Stimulated activated naive B cell treated with anti-CD40 and anti-IgM and Interleukin-4, amounts not matched to agents 10 μg/mL and 1 μg/mL and 100 μg/mL, for 72 hours (primary cell): ENCODE results near the gene DMXL1.
A peak's percentile ranks its signal among the peaks of the same experiment; 100 is the strongest.
"Not testable (repeated sequence)": the region's sequence is repeated elsewhere in the genome, so short reads cannot be mapped to it uniquely, and the experiment has no call there.

ENCODE experiments used
- ATAC-seq, 2 donors: fragments of 150-1000 bp; cut with Tn5 transposase; replicated peaks; 2 replicates each; pipeline ENCODE4 v1.10.0; 2021; ENCODE audit warnings: moderate library complexity in 1 of 2
- DNase-seq: peaks from one replicate; pipeline ENCODE4 v3.0.0; 2021
- H3K27ac Mint-ChIP-seq: one replicate; pipeline ENCODE4 v1.8.0; 2022; ENCODE audit warnings: mild to moderate bottlenecking, mixed read lengths
- H3K27me3 Mint-ChIP-seq, 2 donors: one replicate each; pipeline ENCODE4 v1.8.0; 2022; ENCODE audit warnings: mixed read lengths in 2 of 2
- H3K36me3 Mint-ChIP-seq, 2 donors: one replicate each; pipeline ENCODE4 v1.8.0; 2022; ENCODE audit warnings: mixed read lengths in 2 of 2, mild to moderate bottlenecking in 1 of 2
- H3K4me1 Mint-ChIP-seq, 2 donors: one replicate each; pipeline ENCODE4 v1.8.0; 2022; ENCODE audit warnings: mixed read lengths in 2 of 2, mild to moderate bottlenecking in 1 of 2
- H3K4me3 Mint-ChIP-seq, 2 donors: one replicate each; pipeline ENCODE4 v1.8.0; 2022; ENCODE audit warnings: mild to moderate bottlenecking in 2 of 2, mixed read lengths in 2 of 2, moderate library complexity in 1 of 2
- H3K9me3 Mint-ChIP-seq, 2 donors: one replicate each; pipeline ENCODE4 v1.8.0; 2022; ENCODE audit warnings: mixed read lengths in 2 of 2, mild to moderate bottlenecking in 1 of 2

DMXL1 gene

DNA sequence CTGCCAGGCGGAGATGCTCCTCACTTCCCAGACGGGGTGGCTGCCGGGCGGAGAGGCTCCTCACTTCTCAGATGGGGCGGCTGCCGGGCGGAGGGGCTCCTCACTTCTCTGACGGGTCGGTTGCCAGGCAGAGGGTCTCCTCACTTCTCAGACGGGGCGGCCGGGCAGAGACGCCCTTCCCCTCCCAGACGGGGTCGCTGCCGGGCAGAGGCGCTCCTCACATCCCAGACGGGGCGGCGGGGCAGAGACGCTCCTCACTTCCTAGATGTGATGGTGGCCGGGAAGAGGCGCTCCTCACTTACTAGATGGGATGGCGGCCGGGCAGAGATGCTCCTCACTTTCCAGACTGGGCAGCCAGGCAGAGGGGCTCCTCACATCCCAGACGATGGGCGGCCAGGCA is 51.6 kb downstream of the DMXL1 start:
- Mint-ChIP-seq H3K27ac (peak overlapping the region; percentile 14), H3K36me3 (peaks cover 27 to 40% of the 10 kb centered on the region in 2 donors)
- ATAC-seq, H3K9me3 Mint-ChIP-seq, H3K4me1 Mint-ChIP-seq, H3K27me3 Mint-ChIP-seq, DNase-seq, H3K4me3 Mint-ChIP-seq: not testable (repeated sequence)

- H3K27ac Mint-ChIP-seq, result no peak overlapping the region
- no peaks in the 10 kb centered on the region for H3K4me1 Mint-ChIP-seq
- H3K36me3 Mint-ChIP-seq, result peaks cover 25 to 35% of the 10 kb centered on the region in 2 donors
- H3K27me3 Mint-ChIP-seq, result no peaks in the 10 kb centered on the region
- no peak overlapping the region for H3K4me3 Mint-ChIP-seq
- ATAC-seq, result no peak
- no peaks in the 10 kb centered on the region for H3K9me3 Mint-ChIP-seq
- no peak for DNase-seq
Measured at GRCh38 chr5:119123280-119123679, 52.4 kb downstream of the DMXL1 start.

- H3K9me3 Mint-ChIP-seq, result no peaks in the 10 kb centered on the region
- H3K4me3 Mint-ChIP-seq, result no peak overlapping the region
- H3K36me3 Mint-ChIP-seq, result peaks cover 9 to 36% of the 10 kb centered on the region in 2 donors
- DNase-seq (no peak), ATAC-seq (no peak)
- H3K27ac Mint-ChIP-seq, result no peak overlapping the region
- no peaks in the 10 kb centered on the region for H3K27me3 Mint-ChIP-seq
- H3K4me1 Mint-ChIP-seq, result peaks cover 0 to 2% of the 10 kb centered on the region in 2 donors
Measured at GRCh38 chr5:119129770-119130169, 58.9 kb downstream of the DMXL1 start.

DNA sequence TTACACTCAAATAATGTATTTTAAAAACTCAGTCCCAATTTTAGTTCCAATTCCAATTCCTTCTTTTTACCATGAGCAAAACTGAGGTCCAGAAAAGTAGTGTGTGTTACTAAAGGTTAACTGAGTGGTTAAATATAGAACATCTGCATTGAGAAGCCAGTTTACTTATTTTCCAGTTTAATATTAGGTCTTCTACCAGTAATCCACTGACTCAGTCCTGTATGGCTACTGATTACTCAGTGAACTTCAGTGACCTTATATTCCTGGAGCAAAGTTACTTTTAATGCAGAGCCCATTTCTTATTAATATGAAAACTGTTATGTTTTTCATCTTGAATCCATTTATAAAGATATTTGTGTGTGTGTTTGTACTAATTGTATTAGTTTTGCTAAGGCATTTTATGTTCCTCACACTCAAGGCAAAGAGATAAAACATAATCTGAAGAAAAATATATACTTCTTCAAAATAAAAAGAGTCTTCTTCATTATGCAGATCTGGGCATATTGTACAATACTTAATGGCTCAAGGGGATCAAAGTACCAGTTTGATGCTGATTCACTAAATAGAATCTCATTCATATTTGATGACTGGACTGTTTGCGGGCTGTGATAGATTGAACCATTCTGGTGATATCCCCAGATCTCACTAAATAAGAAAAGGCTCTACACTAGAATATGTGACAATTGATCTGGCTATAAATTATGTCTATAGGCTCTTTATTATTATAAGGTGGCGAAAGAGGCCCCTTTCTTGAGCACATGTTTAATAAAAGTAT is 60.8 kb downstream of the DMXL1 start:
- Mint-ChIP-seq H3K27ac (no peak overlapping the region), H3K4me1 (peaks cover 0 to 2% of the 10 kb centered on the region in 2 donors), H3K4me3 (no peak overlapping the region), H3K27me3 (no peaks in the 10 kb centered on the region), H3K9me3 (peaks cover 7 to 9% of the 10 kb centered on the region in 2 donors), H3K36me3 (peaks cover 29 to 56% of the 10 kb centered on the region in 2 donors)
- no peak for ATAC-seq
- no peak for DNase-seq

- H3K27ac Mint-ChIP-seq, result peak overlapping the region; percentile 7
- H3K4me1 Mint-ChIP-seq, result peaks cover 3 to 15% of the 10 kb centered on the region in 2 donors
- peaks cover 50 to 68% of the 10 kb centered on the region in 2 donors for H3K36me3 Mint-ChIP-seq
- peaks cover 13 to 19% of the 10 kb centered on the region in 2 donors for H3K9me3 Mint-ChIP-seq
- ATAC-seq, H3K4me3 Mint-ChIP-seq, DNase-seq, H3K27me3 Mint-ChIP-seq: not testable (repeated sequence)
Measured at GRCh38 chr5:119135743-119136142, 64.9 kb downstream of the DMXL1 start.

DNA sequence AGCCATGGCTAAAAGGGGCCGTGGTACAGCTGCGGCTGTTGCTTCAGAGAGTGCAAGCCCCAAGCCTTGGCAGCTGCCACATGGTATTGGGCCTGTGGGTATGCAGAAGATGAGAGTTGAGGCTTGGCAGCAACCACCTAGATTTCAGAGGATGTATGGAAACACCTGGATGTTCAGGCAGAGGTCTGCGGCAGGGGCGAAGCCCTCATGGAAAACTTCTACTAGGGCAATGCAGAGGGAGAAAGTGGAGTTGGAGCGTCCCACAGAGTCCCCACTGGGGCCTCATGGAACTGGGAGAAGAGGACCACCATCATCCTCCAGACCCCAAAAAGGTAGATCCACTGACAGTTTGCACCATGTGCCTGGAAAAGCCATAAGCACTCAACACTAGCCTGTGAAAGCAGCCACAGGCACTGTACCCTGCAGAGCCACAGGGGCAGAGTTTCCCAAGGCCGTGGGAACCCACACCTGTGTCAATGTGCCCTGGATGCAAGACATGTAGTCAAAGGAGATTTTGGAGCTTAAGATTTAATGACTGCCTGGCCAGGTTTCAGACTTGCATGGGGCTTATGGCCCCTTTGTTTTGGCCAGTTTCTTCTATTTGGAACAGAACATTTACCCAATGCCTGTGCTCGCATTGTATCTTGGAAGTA is 65.9 kb downstream of the DMXL1 start:
- Mint-ChIP-seq H3K4me3 (no peak overlapping the region), H3K9me3 (peaks cover 13 to 19% of the 10 kb centered on the region in 2 donors), H3K27ac (no peak overlapping the region), H3K27me3 (no peaks in the 10 kb centered on the region), H3K36me3 (peaks cover 50 to 68% of the 10 kb centered on the region in 2 donors), H3K4me1 (peaks cover 3 to 22% of the 10 kb centered on the region in 2 donors)
- no peak for ATAC-seq
- no peak for DNase-seq

DNA sequence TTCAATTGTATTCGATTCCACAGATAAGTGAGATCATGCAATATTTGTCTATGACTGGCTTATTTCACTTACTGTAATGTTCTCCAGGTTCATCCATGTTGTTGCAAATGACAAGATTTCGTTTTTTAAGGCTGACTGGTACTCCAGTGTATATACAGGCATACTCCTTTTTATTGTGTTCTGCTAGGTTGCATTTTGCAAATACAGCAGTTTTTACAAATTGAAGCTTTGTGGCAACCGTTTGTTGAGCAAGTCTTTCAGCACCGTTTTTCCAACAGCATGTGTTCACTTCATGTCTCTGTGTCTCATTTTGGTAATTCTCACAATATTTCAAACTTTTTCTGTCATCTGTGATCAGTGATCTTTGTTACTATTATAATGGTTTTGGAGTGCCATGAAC is 82.7 kb downstream of the DMXL1 start:
- Mint-ChIP-seq H3K27me3 (no peaks in the 10 kb centered on the region), H3K9me3 (peaks cover 5 to 8% of the 10 kb centered on the region in 2 donors), H3K36me3 (peaks cover 59 to 64% of the 10 kb centered on the region in 2 donors), H3K4me1 (peaks cover 4 to 6% of the 10 kb centered on the region in 2 donors), H3K4me3 (no peak overlapping the region), H3K27ac (no peak overlapping the region)
- no peak for DNase-seq
- ATAC-seq, result no peak

GRCh38 chr5:119158144-119158543 is 87.3 kb downstream of the DMXL1 start:
- DNase-seq, result no peak
- H3K9me3 Mint-ChIP-seq, result peaks cover 5 to 9% of the 10 kb centered on the region in 2 donors
- no peaks in the 10 kb centered on the region for H3K27me3 Mint-ChIP-seq
- peaks cover 6 to 20% of the 10 kb centered on the region in 2 donors for H3K4me1 Mint-ChIP-seq
- no peak overlapping the region for H3K27ac Mint-ChIP-seq
- H3K36me3 Mint-ChIP-seq, result peaks cover 62 to 80% of the 10 kb centered on the region in 2 donors
- H3K4me3 Mint-ChIP-seq, result no peak overlapping the region
- no peak for ATAC-seq

DNA sequence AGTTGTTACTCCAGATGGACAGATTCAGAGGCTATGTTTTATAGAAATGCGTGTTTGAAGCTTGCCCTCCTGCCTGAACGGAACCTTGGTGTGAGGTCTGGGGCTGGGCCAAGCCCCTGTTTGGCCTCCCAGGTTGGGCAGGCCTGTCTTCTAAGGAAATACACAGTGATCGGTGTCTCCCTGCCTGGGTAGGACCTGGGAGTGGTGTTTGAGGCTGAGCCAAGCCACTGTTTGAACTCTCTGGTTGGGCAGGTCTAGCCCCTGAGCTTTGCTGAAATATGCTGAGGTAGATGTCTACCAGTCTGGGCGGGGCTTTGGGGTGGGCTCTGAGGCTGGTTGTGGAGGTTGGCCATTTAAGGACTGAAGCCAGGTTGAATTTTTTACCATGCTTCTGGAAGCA is 90.5 kb downstream of the DMXL1 start:
- H3K9me3 Mint-ChIP-seq, result peaks cover 5 to 9% of the 10 kb centered on the region in 2 donors
- ATAC-seq (no peak), DNase-seq (no peak)
- H3K36me3 Mint-ChIP-seq, result peaks cover 46 to 63% of the 10 kb centered on the region in 2 donors
- peaks cover 6 to 20% of the 10 kb centered on the region in 2 donors for H3K4me1 Mint-ChIP-seq
- H3K4me3 Mint-ChIP-seq, result no peak overlapping the region
- H3K27ac Mint-ChIP-seq, result peak overlapping the region; percentile 20
- H3K27me3 Mint-ChIP-seq, result no peaks in the 10 kb centered on the region

DNA sequence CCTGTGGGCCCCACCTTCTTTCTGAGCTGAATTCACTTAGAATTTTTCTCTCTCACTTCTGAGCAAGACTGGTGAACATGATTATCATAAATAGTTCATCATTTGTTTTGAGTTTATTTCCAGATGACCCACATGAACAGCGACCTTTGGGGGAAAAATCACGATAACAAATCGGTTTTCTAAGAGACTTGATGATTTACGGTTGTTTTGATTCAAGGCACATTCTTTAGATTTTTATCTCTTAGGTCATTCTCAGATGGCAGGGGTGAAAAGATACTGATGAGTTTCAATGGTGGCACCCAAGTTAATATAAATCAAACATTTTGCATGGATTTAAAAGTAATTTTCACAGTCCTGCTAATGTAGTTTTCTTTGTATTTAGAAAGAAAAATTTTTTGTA is 95.1 kb downstream of the DMXL1 start:
- Mint-ChIP-seq H3K9me3 (no peaks in the 10 kb centered on the region), H3K36me3 (peaks cover 29 to 43% of the 10 kb centered on the region in 2 donors), H3K27me3 (no peaks in the 10 kb centered on the region), H3K4me1 (peaks cover 8 to 18% of the 10 kb centered on the region in 2 donors), H3K27ac (no peak overlapping the region), H3K4me3 (no peak overlapping the region)
- ATAC-seq (no peak), DNase-seq (no peak)

DNA sequence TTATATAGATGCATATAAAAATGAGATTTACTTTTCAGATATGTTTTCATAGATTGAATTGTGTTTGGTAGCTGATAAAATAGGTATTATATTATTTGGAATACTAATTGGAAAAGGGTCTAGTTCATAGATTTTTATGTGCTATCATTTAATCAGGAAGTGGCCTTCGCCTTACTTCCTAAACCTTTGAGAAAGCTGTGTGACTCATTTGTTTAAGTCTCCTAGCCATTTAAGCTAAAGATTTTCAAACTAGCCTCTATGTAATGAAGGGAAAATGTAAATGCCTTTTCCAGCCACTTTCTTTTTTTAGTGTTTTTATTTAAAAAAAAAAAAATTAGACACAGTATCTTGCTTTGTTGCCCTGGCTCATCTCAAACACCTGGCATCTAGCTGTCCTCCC is 97.5 kb downstream of the DMXL1 start:
- H3K4me3 Mint-ChIP-seq, result no peak overlapping the region
- H3K27ac Mint-ChIP-seq, result no peak overlapping the region
- peaks cover 10 to 21% of the 10 kb centered on the region in 2 donors for H3K4me1 Mint-ChIP-seq
- DNase-seq, result no peak
- ATAC-seq, result no peak
- H3K9me3 Mint-ChIP-seq, result no peaks in the 10 kb centered on the region
- no peaks in the 10 kb centered on the region for H3K27me3 Mint-ChIP-seq
- H3K36me3 Mint-ChIP-seq, result peaks cover 30 to 44% of the 10 kb centered on the region in 2 donors

DNA sequence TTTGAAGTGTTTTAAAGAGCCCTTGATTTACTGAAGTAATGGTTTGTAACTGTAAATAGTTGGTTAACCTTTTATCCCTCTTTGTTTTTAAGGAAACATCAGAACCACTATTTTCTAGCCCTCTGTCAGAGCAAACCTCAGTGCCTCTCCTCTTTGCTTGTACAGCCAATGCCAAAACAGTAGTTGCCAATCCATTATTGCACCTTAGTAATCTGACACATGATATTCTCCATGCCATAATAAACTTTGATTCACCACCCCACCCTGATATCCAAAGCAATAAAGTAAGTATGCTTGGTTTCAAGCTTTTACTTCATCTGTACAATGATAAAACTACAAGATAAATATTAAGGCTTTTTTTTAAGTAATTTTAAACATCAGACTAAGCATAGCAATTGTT is 100.8 kb downstream of the DMXL1 start:
- Mint-ChIP-seq H3K36me3 (peaks cover 26 to 42% of the 10 kb centered on the region in 2 donors), H3K9me3 (no peaks in the 10 kb centered on the region), H3K27me3 (no peaks in the 10 kb centered on the region), H3K4me3 (no peak overlapping the region), H3K4me1 (peaks cover 14 to 41% of the 10 kb centered on the region in 2 donors), H3K27ac (no peak overlapping the region)
- DNase-seq (no peak), ATAC-seq (no peak)

DNA sequence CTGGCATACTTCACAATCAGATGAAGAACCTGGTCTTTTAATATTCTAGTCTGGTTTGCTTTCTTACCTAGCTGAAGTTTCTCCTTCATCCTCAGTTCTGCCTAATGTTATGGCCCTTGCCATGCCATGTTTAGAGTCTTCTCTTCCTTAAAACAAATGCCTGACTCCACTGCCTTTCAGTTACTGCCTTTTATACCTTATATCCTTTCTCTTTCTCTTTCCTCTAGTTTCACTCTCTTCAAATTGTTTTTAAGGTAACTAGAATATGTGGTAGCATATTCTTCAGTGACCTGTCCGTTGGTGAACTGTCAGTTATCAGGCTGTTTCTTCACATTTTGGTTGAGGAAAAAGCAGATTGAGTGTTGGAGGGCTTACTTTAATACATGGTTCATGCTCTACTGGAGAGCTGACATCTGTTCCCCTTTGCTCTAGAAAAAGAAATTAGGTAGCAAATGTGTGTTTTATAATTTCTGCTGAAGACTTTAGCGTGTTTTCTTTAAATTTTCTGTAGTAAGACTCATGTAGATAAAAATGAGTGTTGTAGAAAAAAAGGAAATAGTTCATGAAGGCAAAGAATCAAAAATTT is 103.8 kb downstream of the DMXL1 start:
- ATAC-seq, result peak in 1 of 2 donors; percentile 16
- Mint-ChIP-seq H3K27ac (peak overlapping the region; percentile 26), H3K4me3 (peak overlapping the region in 1 of 2 donors; percentile 10), H3K27me3 (no peaks in the 10 kb centered on the region), H3K36me3 (peaks cover 25 to 43% of the 10 kb centered on the region in 2 donors), H3K4me1 (peaks cover 7 to 30% of the 10 kb centered on the region in 2 donors), H3K9me3 (no peaks in the 10 kb centered on the region)
- DNase-seq, result no peak

GRCh38 chr5:119176785-119177184 is 105.9 kb downstream of the DMXL1 start:
- Mint-ChIP-seq H3K27ac (no peak overlapping the region), H3K4me3 (no peak overlapping the region), H3K36me3 (peaks cover 15 to 42% of the 10 kb centered on the region in 2 donors), H3K4me1 (peaks cover 9 to 28% of the 10 kb centered on the region in 2 donors), H3K27me3 (no peaks in the 10 kb centered on the region), H3K9me3 (no peaks in the 10 kb centered on the region)
- ATAC-seq (no peak), DNase-seq (no peak)
